Stimulated activated CD4-positive, alpha-beta T cell treated with anti-CD3 and anti-CD28 coated beads, Interleukin-2, amount 100 ng/mL, for 48 hours (primary cell): ENCODE measurements around the gene SDCCAG8.

Source experiments
- DNase-seq, 2 donors: peaks; one replicate each; pipeline ENCODE4 v3.0.0-alpha.2; 2020

SDCCAG8 gene

GRCh38 chr1:243394601-243395464 lies 139.0 kb downstream of the SDCCAG8 start:
- no peak for DNase-seq

DNA sequence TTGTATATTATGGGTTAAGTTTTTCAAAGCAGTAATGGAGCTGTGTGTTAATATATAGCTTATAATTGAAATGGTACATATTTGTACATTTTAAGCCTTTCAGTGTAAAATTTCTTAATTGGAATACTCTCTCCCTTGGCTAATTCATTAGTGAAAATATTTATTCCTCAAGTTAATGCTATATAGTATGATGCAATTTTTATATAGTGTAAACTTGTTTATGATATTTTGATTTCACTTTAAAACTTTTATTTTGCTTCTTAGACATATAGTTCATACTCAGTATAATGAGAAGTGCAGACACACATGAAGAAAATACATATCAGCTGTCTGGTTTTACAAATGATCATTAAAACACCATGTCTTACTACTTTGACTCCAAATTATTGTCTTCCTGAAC lies 140.6 kb downstream of the SDCCAG8 start:
- DNase-seq, result no peak

- no peak for DNase-seq
Measured at GRCh38 chr1:243396876-243397275, 141.0 kb downstream of the SDCCAG8 start.

GRCh38 chr1:243397613-243398321 lies 141.9 kb downstream of the SDCCAG8 start:
- DNase-seq, result no peak

DNA sequence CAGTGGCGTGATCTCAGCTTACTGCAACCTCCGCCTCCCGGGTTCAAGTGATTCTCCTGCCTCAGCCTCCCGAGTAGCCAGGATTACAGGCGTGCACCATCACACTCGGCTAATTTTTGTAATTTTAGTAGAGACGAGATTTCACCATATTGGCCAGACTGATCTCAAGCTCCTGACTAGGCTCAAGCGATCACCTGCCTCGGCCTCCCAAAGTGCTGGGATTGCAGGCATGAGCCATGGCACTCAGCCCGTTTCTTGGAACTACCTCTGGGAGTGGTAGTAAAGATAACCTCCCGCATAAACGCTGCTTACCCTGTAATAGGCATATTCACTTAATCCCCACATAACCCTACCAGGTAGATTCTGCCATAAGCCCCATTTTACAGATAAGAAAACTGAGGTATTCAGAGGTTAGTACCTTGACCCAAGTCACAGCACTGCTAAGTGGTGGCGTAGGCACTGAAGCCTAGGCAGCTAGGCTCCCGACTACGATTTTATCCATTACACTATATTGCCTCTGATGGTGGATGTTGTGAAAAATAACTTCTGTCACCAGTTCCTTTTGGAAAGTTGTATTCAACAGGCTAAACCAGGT lies 143.8 kb downstream of the SDCCAG8 start:
- DNase-seq, result no peak

GRCh38 chr1:243402868-243403267 lies 147.0 kb downstream of the SDCCAG8 start:
- no peak for DNase-seq

- no peak for DNase-seq
Measured at GRCh38 chr1:243406424-243406823, 150.6 kb downstream of the SDCCAG8 start.

DNA sequence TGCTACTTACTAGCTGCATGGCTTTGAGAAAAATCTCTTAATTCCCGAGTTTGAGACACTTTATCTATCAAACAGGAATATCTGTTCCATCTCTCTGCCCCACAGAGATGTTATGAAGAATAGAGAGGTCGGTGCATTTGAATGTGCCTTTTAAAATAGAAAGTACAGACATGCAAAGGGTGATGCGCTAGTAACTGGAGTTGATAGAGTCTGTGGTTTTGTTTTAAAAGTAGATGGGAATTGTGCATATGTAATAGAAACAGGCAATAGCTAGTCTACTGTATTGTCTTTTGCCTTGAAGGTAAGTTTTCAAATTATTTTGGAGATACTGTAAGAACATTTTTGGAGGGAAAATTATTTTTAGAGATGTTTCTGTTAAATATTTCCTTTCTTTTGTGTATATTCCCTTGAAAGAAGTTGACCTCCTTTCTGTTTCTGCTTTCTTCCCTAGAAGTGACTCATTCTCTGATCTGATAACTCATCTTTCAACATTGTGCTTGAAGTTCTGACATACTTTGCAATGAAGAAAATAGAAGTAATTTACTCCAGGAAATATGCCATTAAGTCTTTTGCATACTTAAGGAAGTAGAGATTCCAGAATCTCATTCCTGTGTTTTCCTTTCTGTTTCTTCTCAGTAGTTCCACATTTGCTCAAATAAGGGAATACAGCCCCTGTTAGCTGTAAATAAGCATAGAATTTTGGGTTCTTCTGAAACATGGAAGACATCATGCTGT lies 151.6 kb downstream of the SDCCAG8 start:
- DNase-seq, result no peak

GRCh38 chr1:243408479-243408878 lies 152.6 kb downstream of the SDCCAG8 start:
- no peak for DNase-seq

DNA sequence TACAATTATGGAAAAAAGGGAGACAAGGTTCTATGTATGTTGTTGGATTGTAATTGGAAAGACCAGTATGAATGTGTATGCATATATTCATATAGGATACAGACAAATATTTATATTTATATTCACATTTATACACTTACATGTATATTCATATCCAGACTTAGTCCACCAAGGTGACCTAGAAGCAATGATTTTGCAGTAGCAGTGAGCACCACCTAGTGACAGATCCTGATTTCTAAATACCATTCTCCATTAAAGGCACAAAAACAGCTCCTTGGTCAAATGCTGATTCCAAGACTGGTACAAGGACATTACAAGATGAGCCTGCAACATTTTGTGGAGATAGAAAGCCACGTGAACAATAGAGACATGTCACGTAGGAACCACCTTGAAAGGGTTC lies 153.4 kb downstream of the SDCCAG8 start:
- DNase-seq, result no peak

DNA sequence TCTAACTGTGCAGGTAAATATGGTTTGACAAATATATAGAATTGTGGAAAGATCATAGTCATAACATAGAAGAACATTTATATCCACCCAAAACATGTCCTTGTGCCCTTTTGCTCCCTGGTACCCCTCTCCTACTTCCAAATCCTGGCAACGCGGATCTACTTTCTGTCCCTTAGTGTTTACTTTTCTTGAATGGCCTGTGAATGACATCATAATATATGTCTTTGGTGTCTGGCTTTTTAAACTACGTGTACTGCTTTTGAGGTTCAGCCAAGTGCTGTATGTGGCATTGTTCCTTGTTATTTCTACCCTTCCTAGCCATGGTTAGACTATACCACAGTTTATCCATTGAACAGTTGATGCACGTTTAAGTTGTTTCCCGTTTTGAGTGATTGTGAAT lies 155.6 kb downstream of the SDCCAG8 start:
- DNase-seq, result no peak

DNA sequence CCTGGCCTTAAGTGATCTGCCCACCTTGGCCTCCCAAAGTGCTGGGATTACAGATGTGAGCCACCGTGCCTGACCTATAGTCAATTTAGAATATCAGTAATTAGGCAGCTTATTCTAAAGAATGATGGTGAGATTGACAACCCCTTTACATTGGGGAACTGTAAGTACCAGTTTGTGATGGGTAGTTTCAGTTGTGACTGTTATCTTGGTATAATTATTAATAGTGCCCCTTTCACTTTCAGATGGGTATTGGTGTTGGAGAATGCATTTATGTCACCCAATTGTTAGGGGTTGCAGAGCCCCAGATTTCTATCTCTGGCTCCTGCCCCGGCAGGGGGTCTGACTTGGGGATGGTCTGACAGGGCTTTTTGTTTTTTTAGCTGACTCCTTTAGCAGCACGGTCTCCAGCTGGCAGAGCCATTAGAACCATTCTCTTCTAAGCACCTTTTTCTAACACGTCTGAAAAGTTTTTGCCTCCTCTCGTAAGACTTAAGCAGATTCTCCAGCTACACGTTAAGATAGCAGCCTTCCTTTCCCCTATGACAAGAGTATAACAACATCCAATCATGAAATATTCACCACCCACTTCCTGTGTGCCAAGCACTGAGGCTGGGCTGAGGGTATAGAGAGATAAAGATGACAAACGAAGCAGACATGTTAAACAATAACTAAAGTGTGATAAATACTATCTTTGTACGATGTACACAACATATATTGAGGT lies 157.8 kb downstream of the SDCCAG8 start:
- DNase-seq, result no peak

- no peak for DNase-seq
Measured at GRCh38 chr1:243414152-243414494, 158.3 kb downstream of the SDCCAG8 start.

- no peak for DNase-seq
Measured at GRCh38 chr1:243415663-243416408, 160.0 kb downstream of the SDCCAG8 start.

- DNase-seq, result no peak
Measured at GRCh38 chr1:243416495-243416894, 160.7 kb downstream of the SDCCAG8 start.

DNA sequence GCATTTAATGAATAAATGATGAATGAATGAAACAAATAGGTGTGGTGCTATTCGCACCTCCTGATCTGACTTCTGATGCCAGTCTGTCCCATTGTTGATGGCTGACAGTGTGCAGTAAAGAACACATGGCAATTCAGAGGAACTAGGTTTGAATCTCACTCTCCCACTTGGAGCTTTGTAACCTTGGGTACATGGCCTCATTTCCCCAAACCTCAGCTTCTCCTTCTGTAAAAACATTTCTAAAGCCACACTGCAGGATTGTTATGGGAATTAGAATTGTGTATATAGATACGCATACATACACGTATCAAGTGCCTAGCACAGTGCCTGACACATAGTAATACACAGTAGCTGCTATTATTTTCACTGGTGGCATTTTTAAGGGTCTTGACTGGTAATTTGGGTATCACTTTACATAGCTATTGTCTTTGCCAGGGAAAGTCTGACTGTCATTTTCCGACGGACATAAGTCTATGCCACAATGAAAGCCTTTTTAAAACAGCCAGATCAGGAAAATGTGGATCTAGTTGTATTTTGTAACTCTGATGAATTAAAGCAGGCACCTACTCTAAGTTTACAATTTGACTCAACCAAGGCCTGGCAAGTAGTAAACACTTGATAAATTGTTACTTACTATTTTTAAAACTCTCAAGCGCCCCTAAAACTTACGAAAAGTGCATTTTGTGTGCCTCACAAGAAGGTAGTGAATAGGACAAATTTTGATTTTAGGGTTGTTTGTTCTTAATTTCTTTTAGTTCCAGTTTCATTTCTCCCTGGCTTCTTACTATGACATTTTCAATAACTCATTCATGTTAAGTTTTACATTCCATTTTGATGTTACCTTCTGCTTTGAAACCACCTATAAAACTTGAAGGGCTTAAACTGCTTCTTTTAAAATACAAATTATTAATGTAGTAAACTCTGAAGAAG lies 164.4 kb downstream of the SDCCAG8 start:
- DNase-seq, result no peak

DNA sequence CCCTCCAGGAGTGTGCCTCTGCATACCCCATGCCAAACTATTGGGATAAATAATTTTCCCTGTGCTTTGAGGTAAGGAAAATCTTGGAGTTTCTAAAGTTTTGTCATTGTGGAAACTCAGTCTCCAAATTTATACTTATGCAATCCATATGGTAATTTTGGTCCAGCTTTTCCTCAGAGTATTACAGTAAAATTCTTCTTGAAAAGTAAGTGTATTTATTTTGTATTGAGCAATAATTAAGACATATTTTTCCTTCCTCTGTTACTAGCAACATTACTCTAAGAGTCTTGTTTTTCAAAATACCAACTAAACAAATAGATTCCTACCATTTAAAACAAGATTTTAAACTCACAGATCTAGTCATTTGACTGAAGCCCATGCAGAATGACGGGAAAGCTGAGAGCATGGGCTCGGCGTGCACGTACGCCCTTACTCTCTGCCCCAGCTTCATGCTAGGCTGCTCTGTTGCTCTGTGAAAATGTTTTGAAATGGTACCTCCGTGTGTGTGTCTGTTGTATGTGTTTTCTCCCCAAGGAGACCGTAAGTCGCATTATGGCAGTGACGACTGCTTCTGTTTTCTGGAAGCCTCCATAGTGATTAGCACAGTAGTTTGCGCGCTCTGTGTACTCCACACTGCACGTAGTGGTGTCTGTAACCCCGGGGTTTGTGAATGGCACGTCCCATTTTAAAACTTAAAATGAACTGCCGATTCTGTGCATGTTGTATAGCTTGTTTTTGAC lies 165.3 kb downstream of the SDCCAG8 start:
- no peak for DNase-seq

- peak; percentile 25 to 27 for DNase-seq
Measured at GRCh38 chr1:243421784-243422183, 165.9 kb downstream of the SDCCAG8 start.

DNA sequence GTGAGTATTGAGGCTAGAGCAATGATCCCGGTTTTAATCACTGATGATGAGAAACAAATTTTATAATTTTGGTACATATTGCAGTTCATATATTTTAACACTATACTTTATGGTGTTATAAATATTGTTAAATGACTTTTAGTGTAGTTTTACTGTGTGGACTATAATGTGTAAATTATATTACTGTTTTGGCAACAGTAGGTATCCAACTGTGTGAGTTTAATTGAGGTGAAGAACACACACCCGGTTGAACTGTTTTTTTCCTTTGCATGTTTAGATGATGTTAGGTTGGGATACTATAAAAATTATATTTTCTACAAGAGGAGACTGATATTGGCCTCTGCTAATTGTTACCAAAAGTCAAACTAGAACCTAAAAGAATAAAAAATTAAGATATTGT lies 166.5 kb downstream of the SDCCAG8 start:
- no peak for DNase-seq

- no peak for DNase-seq
Measured at GRCh38 chr1:243428084-243428483, 172.2 kb downstream of the SDCCAG8 start.
